H1 (cell line): ENCODE data around the gene INO80. TPM values are rescaled to one million over a fixed set of nuclear protein-coding genes. Genes with fewer than 3 reads are reported as not detected.
A peak's percentile ranks its signal among the peaks of the same experiment; 100 is the strongest.

Experiments used
- SAP30 ChIP-seq: fragments of 300-600 bp; sonication (generic); IDR thresholded peaks from 2 replicates; pipeline ENCODE4 v1.7.1; 2012; ENCODE audit warnings: low read length, moderate library complexity, mild to moderate bottlenecking, inconsistent platforms; ENCODE audit not compliant: insufficient read depth, insufficient replicate concordance
- TBP ChIP-seq: IDR thresholded peaks from 2 replicates; pipeline ENCODE4 v1.6.1; 2011; ENCODE audit warnings: low read depth, low read length, improper control_type of control experiment
- polyA plus RNA-seq, 7 experiments: library from polyadenylated mRNA; depleted of rRNA in 3 of 7; stranded (reverse) in 5 of 7; unstranded in 2 of 7; fragments of >200 nt in 5 of 7; fragments of 200-250 nt in 2 of 7; gene quantifications; 1 replicate in 5 of 7; 2 replicates in 1 of 7; 4 replicates in 1 of 7; pipeline versions ENCODE4 v1.2.1 to v1.2.3, GENCODE V29; 2011 to 2013; ENCODE audit warnings: missing spikeins in 2 of 7, mixed read lengths in 2 of 7
- total RNA-seq: library from RNA; stranded (reverse); fragmentation: NEBNext Ultra II Directional; extraction: Animal tissue kit (Norgen Biotek cat#: 25700); gene quantifications from 2 replicates; pipeline ENCODE4 v1.2.1, GENCODE V29; 2021

Gene INO80
- total and polyA plus RNA-seq, 2 of the 8 experiments (the other 6 are each of a cell fraction or from before 2014, with no cell fraction given) = 4.3 to 24.5 TPM

- peak; percentile 83 for TF ChIP-seq SAP30
- TF ChIP-seq TBP = no peak
- TF ChIP-seq, all 59 proteins: peak for 7
These were observed 396 bp downstream of the INO80 start (continued) for GRCh38 chr15:41115652-41116115.
